Measurements from ENCODE around the gene RNF149.
"Not testable (repeated sequence)": the region's sequence is repeated elsewhere in the genome, so short reads cannot be mapped to it uniquely, and the experiment has no call there.

RNF149 gene, protein sequence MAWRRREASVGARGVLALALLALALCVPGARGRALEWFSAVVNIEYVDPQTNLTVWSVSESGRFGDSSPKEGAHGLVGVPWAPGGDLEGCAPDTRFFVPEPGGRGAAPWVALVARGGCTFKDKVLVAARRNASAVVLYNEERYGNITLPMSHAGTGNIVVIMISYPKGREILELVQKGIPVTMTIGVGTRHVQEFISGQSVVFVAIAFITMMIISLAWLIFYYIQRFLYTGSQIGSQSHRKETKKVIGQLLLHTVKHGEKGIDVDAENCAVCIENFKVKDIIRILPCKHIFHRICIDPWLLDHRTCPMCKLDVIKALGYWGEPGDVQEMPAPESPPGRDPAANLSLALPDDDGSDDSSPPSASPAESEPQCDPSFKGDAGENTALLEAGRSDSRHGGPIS

GRCh38 chr2:101308432-101309210 is at the start of gene RNF149:
Gene RNF149 (minus strand): TSS chr2:101308701. CDS start chr2:101308588, 113 bp downstream.
- peak; percentile 90 for DNase-seq (ENCODE audit: low read depth)

GRCh38 chr2:101357376-101357775 is 48.9 kb upstream of the RNF149 start:
- no peak for DNase-seq (ENCODE audit: low read depth)

DNA sequence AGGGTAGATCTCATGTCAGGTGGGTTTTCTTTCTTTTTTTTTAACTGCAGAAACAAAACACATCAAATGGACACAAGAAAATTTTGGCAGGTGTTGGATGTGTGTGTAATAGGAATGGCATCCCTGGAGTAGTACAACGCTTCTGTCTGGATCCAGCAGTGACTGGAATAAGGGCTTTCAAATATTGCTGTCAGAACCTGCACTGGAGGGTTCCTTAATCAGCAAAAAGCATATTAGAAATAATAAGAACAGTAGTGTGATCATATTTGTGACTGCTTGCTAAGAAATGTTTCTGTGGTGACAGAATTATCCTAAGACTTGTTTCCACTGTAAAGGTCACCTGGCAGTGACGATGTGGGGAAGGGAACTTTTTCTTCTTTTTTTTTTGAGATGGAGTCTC is 48.0 kb upstream of the RNF149 start:
- no peak for DNase-seq (ENCODE audit: low read depth)

- DNase-seq (ENCODE audit: low read depth), result no peak
These were observed 47.6 kb upstream of the RNF149 start for GRCh38 chr2:101356055-101356454.

DNA sequence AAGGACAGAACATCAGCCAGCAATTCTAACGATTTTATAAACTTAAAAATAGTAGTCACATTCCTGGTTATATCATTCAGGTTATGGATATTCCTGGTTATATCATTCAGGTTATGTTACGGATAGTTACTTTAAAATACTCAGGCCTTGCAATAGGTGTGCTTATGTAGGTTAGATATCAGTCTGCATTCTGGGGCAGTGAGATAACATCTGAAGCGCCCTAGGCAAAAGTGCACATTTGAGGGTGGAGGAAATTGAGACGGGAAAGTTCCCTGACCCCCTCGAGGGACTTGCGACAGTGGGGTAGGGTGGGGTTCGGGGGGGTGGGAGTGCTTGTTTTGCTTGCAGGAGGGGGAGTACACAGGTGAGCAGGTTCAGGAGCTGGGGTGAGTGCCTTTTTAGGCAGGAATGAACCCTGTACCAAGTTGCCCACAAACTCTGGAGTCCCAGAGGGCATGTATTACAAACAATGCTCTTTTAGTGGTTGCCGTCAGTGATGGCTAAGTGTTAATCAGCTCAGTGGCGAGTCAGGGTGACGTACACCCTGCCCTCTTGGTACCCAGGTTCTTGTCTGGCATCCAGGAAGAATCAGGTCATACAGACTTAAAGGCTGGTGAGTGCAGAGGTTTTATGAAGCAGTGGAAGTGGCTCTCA is 47.0 kb upstream of the RNF149 start:
- no peak for DNase-seq (ENCODE audit: low read depth)

GRCh38 chr2:101354420-101355311 is 46.2 kb upstream of the RNF149 start:
- no peak for DNase-seq (ENCODE audit: low read depth)

GRCh38 chr2:101352631-101353030 is 44.1 kb upstream of the RNF149 start:
- not testable (repeated sequence) for DNase-seq (ENCODE audit: low read depth)

DNA sequence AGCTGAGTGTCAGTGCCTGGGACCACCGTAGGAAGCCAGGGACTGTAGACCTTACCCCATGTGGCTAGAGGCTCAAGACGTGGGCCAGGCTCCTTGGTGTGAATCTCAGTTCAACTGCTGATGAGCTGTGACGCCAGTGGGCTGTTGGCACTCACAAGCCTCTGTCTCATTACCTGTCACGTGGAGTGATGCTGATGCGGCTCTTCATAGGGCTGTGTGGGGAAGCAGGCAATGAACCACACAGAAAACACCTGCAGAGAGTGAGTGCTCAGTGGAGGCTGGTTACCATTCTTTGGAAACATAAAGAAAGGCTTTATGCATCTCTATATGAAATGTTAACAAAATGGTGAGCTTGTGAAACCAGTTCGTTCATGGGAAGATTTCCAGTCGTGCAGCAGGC is 42.7 kb upstream of the RNF149 start:
- DNase-seq (ENCODE audit: low read depth), result no peak

DNA sequence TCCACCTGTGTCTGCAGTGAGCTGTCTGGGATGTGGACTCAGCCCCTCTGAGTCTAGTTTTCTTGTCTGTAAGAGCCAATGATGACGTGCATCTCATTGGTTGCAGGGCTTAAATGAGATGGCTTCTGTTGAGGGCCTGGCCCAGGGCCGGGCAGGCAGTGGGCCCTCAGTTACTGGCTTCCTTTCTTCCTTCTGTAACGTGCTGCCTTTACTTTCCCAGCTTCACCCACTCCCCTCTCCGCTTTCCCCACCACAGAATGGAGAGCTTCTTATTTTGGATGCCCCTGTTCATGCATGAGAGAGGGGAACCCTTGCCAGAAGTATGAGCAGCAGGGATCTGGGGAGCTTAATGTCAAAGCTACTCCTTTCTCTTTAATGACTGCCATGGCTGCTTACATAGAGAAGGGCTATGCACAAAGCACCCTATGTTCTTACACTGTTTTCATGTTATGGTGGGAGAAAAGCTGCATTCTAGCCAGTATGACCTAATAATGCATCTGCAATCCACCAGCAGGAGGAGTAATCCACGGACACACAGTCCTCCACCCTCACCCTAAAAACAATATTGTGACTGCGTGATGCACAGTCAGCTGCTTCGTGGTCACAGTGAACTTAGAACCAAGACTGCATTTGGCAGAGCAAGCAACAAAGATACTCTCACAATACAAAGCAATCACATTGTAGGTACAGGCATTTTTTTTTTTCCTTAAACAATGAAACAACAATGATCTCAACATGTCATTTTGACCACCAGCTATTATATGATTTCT is 41.6 kb upstream of the RNF149 start:
- DNase-seq (ENCODE audit: low read depth), result no peak

DNA sequence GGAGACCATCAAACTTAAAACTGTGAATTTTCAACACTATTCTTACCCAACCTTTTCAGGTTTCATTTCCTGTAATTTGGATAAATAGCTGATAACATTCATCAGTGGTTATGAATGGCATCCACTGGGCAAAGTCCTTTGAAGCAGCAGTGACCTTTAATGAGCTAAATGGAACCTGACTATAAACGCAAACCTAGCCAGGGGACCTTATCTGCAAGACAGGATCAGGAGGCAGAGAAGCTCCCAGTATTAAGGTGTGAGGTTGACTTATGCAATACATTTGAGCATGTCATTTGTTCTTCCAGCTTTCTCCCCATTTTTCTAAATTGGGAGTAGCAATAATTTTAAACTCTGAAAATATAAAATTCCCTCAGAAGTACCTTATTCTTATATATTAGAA is 40.4 kb upstream of the RNF149 start:
- no peak for DNase-seq (ENCODE audit: low read depth)

- DNase-seq (ENCODE audit: low read depth), result no peak
These were observed 38.4 kb upstream of the RNF149 start for GRCh38 chr2:101346909-101347308.

DNA sequence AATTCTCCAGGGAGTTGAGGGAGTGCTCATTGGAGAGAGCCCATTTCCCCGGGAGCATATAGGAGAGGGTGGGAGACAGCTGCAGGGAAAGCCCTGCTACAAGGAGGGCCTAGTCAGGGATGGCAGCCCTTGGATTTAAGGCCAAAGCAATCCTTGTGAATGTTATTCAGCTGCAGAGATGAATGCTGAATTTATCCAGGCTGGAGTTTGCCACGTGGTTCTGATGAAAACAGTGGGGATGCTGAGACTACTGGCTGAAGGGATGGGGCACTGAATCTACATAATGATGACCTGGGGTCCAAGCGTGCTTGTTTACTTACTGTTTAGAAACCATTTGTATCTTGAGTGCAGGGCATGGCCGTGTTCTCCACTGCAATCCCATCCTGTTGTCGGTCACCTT is 35.6 kb upstream of the RNF149 start:
- DNase-seq (ENCODE audit: low read depth), result no peak

DNA sequence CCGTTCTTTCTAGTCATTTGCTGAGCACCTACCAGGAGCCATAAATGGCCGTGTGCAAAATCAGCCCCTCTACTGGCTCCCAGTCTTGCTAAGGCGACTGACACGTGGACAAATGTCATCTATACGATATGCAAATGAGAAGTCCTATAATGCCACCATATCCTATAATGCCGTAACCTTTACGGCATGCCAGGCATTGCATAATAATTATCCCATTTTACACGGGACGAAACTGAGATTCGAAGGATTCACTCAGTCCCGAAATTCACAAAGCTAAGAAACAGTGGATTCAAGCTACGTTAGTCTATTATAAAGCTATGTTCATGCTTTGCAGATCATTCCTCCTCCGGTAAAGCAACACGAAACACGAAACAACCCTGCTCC is 34.1 kb upstream of the RNF149 start:
- no peak for DNase-seq (ENCODE audit: low read depth)

DNA sequence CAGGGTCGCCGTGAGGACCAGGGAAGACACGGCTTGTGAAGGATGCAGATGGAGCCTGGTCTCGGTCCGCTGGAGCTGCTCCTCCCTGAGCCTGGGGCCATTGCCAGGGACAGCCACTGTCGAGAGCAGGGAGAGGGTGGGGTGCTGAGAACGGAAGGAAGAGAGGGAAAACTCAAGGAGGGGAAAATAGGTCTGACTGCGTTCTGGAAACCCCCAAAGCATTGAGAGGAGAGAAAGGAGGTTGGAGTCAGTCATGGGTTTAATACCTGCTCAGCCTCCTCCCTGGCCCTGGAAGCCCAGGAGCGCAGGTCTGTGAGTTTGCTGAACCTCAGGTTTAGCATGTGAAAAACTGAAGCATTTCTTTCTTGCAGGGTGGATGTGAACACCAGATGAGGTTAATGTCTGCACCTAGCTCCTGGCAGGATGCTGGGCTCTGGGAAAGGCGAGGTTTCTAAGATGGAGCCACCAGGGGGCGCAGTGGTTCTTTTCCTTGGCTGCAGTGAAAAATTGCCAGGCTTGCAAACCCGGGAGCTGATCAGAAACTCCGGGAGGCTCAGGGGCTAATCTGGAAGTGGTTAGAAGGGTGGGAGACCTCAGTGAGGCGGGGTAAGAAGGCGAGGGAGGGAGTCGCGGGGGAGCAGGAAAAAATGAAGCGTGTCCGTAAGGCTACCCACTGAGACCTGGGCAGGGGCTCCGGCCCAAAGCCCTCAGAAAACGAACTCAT is 33.6 kb upstream of the RNF149 start:
- DNase-seq (ENCODE audit: low read depth), result peak; percentile 58

DNA sequence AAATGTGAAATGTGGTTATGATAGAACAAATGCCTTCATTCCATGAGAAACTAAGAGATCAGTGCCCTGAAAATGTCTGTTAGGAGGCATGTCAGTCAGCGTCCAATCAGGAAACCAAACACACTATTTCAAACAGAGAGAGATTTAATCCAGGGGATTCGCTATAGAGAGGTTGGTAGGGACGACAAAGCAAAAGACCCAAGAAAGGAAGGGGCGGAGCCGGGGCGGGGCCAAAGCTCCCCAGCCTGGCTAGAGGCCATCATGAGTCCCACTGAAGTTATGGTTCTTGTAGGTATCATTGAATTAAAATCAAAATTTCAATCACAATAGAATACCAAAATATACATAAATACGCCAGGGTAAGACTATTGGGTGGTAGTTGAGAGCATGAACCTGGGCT is 32.9 kb upstream of the RNF149 start:
- DNase-seq (ENCODE audit: low read depth), result no peak

DNA sequence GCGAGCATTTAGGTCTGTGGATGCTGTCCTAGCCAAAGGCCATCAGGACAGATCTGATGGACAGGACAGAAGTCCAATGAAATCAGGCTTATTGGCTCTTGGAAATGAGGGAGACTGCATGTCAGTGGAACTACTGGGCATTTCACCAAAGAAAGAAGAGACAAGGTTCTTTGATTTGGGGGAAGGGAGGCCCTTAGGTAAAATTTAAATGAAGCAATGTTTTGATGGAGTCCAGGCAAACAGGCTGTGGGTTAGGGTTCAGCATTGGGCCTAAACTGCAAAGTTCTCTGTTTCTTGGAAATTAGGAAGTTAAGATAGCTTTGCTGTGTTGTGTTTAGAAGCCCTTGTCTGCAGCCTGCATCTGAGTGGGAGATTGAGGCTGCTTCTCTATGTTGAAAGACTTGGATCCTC is 31.6 kb upstream of the RNF149 start:
- no peak for DNase-seq (ENCODE audit: low read depth)

DNA sequence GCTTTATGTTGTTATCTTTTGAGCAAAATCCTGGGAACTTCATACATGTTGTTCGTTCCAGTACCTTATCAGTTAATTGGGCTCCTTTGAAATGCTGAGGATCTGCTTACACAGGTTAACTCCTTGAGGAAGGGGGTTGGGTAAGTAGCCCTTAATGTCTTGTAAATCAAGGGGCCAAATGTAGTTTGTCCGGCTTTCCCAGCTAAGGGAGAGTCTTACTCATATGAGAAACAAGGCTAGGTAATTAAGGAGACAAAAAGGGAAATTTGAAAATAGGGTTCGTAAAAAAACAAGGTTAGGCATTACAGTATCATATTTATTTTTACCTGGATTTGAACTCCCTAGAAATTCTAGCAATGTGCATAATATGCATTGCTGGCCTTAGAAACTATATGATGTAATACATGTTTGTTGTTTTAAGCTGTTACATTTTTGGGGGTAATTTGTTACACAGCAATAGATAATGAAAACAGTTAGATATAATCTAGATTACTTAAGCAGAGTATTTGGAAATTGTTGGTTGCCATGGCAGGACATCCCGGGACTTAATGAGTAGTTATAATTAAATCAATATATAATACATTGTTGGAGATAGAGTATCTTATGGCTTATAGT is 30.9 kb upstream of the RNF149 start:
- no peak for DNase-seq (ENCODE audit: low read depth)

GRCh38 chr2:101337877-101338276 is 29.4 kb upstream of the RNF149 start:
- no peak for DNase-seq (ENCODE audit: low read depth)

DNA sequence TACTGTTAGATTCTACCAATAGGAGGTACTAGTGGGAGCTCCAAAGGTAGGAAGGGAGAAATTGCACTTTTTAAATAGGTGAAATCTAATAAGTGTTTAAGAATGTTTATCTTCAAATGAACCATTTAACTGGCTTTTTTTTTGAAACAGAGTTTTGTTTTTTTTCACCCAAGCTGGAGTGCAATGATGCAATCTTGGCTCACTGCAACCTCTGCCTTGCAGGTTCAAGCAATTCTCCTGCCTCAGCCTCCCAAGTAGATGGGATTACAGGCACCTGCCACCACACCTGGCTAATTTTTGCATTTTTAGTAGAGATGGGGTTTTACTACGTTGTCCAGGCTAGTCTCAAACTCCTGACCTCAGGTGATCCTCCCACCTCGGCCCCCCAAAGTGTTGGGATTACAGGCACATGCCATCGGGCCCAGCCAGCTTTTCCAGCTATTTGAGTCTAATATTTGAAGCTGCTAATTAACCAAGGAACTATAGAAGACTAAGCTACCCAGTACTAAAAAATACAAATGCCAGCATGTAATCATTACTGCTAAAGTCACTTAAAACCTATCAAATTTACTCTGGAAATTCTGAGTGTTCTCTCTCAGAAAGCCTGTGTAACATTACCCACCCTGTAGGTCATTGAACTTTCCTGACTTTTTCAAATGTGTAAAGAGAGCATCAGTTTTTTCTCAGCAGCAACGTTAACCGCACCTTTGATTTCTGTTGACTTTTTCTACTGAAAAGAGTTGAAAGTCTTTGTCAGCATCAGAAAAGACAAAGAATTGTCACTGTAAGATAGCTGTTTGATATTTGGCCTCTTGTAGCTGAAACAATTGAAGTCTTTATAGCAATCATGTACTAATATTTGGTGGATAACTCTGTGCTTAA is 24.6 kb upstream of the RNF149 start:
- no peak for DNase-seq (ENCODE audit: low read depth)
